Skin of body (tissue), 2 donors: ENCODE measurements around the gene RBM26. TPM values are rescaled to one million over a fixed set of nuclear protein-coding genes. Genes with fewer than 3 reads are reported as not detected.
"Not testable (repeated sequence)": the region's sequence is repeated elsewhere in the genome, so short reads cannot be mapped to it uniquely, and the experiment has no call there.

ENCODE experiments used
- DNase-seq: peaks from one replicate; lab custom pipeline; 2025; lab: John Stamatoyannopoulos, UW
- total RNA-seq: library from RNA; depleted of rRNA; stranded (reverse); fragments of >200 nt; gene quantifications from one replicate; pipeline ENCODE4 v1.2.3, GENCODE V29; 2014

Gene RBM26
- total RNA-seq, 1 donor from 2014 or later, result 47.2 TPM

GRCh38 chr13:79387853-79388252 lies 18.2 kb downstream of the RBM26 start:
- no peak for DNase-seq

- DNase-seq, result no peak
Observed at GRCh38 chr13:79386125-79386826, 19.8 kb downstream of the RBM26 start.

DNA sequence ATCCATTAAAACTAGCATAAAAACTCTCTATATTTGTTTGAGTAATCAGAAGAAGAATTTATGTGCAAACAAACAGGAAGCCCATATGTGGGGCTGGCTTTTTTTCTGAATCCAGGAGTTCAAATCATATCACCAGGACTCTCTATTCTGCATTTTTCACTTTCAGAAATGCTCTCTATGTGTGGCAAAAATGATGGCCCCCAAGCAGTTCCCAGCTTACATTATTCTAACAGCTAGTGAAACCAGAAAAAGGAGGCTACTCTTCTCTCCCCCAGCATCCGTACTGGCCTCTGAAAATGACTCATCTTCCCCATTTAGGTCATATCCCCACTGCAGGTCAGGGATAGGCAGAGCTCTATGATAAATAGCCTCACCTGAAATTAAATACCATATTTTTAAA lies 20.4 kb downstream of the RBM26 start:
- DNase-seq, result no peak

DNA sequence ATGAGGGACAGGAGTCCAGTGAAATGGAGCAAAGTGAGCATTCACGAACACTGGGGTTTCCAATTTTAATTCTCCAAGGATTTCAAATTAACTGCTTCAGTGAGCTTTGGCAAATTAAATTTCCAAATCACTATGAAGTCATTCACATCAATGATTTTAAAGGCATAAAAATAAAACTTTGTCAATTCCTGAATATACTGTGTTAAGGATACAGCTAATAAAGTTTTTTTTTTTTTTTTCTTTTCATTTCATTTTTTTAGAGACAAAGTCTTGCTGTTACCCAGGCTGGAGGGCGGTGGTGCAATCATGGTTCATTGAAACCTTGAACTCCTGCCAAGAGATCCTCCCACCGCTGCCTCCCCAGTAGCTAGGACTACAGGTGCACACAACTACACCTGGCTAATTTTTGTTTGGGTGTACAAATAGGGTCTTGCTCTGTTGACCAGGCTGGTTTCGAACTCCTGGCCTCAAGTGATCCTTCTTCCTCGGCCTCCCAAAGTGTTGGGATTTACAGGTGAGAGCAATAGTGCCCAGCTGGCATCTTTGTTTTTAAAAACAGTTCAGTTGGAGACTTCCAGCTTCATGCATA lies 21.9 kb downstream of the RBM26 start:
- DNase-seq, result no peak

DNA sequence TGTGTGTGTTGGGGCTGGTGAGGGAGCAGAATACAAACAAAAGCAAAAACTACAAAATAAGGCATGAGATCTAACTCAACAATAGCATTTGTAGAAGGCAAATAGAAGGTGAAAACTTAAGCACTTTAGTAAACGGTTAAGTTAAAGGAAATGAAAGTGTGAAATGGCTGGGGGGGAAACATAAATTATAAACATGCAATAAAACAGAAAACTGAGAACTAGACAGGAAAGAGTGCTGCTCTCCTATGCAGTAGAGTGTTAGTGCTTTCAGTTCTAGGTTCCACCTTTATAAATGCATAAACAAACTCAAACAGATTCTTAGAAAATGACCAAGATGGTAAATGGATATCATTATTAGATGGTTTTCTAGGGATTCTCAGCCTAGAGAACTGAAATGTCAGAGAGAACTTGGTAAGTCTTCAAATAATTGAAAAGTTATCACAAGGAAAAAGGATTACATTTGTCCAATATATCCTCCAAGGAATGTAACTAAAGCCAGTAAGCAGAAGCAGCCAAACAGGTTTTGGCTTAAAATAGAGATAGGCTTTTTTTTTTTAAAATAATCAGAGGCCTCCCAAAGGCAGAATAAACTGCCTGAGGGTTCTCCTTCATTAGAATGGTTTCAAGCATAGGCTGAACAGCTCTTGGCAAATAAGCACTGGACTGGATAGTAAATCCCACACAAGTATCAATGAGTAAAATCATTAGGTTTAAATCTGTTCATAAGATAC lies 23.3 kb downstream of the RBM26 start:
- DNase-seq, result no peak

GRCh38 chr13:79380997-79381396 lies 25.1 kb downstream of the RBM26 start:
- no peak for DNase-seq

DNA sequence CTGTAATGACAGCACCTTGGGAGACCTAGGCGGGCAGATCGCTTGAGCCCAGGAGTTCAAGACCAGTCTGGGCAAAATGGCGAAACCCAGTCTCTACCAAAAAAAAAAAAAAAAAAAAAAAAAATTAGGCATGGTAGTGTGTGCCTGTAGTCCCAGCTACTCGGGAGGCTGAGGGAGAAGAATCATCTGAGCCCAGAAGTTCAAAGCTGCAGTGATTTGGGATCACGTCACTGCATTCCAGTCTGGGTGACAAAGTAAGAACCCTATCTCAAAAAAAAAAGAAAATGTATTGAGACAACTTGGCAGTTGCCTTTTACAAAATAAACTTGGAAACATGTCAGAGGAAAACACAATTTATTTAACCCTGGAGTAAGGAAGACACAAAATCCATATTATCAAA lies 26.8 kb downstream of the RBM26 start:
- DNase-seq, result no peak

- DNase-seq, result no peak
Observed at GRCh38 chr13:79376843-79377242, 29.2 kb downstream of the RBM26 start.

DNA sequence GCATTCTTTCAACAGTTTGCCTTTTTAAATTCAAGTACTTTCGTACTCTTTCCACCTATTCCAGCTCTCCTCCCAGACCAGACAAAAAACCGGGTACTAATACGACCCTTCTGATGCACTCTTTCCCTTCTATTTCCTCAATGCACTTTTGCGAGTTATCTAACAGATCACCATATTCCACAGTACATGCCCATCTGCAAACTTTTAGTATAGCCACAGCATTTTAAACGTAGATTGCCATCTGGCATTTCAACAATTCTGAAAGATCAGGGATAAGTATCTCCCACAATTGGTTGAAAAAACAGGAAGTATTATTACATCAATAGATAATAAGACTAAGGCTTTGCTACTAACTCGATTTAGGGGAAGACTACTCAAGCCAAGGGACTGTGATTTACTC lies 31.5 kb downstream of the RBM26 start:
- no peak for DNase-seq

- DNase-seq, result no peak
Observed at GRCh38 chr13:79373916-79374315, 32.1 kb downstream of the RBM26 start.

- DNase-seq, result no peak
Observed at GRCh38 chr13:79369226-79369625, 36.8 kb downstream of the RBM26 start.

GRCh38 chr13:79365981-79366380 lies 40.1 kb downstream of the RBM26 start:
- no peak for DNase-seq

GRCh38 chr13:79361299-79361698 lies 44.8 kb downstream of the RBM26 start:
- no peak for DNase-seq

- no peak for DNase-seq
Observed at GRCh38 chr13:79360095-79360494, 46.0 kb downstream of the RBM26 start.

GRCh38 chr13:79359064-79359463 lies 47.0 kb downstream of the RBM26 start:
- DNase-seq, result no peak

DNA sequence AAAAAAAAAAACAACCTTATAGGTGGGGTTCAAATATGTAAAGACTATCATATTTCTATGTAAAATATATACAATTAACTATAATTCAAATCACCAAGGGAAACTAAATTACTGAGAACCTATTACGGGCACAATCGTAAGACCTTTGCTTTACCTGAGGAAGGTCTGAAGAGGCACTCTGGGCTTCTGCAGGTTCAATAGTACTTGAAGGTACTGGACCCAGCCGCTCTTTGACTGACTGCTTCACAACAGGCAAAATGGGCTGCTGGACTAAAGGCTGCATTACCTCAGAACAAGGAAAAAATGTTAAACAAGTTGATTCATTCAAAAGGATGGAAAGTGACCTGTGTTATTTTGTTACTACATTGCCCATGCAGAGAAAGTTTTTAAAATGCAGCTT lies 51.8 kb downstream of the RBM26 start:
- no peak for DNase-seq

GRCh38 chr13:79353693-79354092 lies 52.4 kb downstream of the RBM26 start:
- no peak for DNase-seq

DNA sequence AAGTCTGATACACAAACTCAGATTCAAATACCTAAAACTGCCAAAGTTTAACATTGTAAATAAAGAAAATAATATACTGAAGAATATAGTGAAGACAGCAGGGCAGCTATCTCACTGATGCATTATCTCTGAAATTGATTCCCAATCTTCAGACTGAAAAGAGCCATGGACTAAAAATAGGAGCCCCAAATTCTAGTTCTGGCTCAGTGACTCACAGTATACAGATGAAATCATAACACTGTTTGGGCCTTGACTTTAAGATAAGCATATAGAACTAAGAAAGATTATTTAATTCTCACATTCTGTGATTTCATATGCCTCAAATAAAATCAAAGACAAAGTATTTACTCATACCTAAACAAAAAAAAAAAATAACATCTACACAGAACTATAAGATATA lies 53.9 kb downstream of the RBM26 start:
- no peak for DNase-seq

- not testable (repeated sequence) for DNase-seq
Observed at GRCh38 chr13:79349608-79350007, 56.4 kb downstream of the RBM26 start.

GRCh38 chr13:79349011-79349410 lies 57.0 kb downstream of the RBM26 start:
- no peak for DNase-seq

DNA sequence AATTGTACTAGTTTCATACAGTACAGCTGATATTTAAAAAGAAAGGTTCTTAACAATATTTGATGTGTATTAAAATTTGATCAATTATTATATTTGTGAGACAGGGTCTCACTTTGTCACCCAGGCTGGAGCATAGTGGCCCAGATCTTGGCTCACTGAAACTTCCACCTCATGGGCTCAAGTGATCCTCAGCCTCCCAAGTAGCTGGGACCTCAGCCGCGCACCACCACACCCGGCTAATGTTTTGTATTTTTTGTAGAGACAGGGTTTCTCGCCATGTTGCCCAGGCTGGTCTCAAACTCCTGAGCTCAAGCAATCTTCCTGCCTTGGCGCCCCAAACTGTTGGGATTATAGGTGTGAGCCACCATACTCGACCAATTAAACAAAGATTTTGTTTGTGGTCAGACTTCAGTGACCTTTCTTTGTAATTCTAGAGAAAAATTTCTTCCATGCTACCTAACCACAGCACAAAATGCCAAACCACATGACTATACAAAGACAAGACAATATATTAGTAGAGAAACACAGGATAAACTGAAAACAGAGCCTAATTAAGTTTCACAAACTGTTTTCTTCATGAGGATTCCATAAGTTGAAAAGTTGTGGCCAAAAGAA lies 59.6 kb downstream of the RBM26 start:
- DNase-seq, result no peak

DNA sequence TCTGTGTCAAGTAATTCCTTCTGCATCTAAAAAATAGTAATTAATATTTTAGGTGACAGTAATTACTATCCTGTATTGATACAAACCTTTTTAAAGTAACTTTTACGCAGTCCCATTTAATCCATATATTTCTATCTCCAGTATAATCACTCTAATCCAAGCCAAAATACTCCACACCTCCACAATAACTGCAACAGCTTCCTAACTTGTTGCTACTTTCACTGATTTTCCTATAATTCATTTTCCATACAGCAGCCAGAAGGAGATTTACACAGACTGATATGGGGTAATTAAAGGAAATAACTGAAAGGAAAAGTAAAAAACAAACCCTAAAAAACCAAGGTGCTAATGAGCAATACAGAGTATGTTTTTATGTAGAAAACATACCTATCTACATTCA lies 64.9 kb downstream of the RBM26 start:
- DNase-seq, result no peak
